ENCODE data around the gene RIN1.

DNA sequence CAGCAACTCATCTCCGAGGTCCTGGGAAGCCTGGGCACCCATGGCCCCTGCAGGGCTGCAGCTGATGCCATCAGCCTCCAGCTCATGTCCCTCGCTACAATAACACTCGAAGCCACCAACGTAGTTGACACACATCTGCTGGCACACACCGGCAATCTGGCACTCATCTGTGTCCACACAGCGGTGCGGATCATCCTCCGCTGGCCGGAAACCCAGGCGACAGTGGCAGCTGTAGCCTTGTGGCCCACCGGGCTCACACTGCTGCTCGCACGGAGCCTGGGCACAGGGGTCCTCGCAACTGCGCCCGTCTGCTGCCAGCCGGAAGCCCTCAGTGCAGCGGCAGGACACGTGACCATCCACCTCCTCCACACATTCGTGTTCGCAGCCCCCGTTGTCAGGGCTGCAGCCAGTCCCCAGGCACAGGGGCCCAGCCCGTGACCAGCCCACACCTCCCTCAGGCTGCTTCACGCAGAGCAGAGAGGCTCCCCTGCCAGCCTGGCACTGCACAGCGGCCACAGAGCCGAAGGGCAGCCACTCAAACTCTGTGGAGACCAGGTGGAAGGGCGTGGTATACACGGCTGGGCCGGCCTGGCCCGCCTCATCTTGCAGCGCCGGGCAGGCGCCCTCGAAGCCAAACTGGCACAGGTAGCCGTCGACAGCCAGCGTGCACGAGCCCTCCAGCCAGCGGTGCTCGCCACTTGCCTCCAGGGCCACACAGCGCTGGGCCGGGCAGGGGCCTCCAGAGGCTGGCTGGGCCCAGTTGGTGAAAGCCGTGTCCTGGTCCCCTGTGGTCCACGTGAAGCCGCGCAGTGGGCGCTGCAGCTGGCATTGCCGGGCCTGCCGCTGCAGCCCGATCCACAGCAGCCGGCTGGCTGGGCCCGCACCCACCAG is 20.1 kb downstream of the RIN1 start:
- no peak for TF ChIP-seq TAF1 (IDR thresholded peaks at IDR 0.05; ENCODE audit: borderline replicate concordance, insufficient read depth, low read length)
- no peak for TF ChIP-seq SIN3A (IDR thresholded peaks at IDR 0.05; ENCODE audit: borderline replicate concordance, insufficient read depth, low read length)
